Left lung (tissue), 10 donors: ENCODE data around the gene FBXL20. TPM values are rescaled to one million over a fixed set of nuclear protein-coding genes. Genes with fewer than 3 reads are reported as not detected.
"Not testable (repeated sequence)": the region's sequence is repeated elsewhere in the genome, so short reads cannot be mapped to it uniquely, and the experiment has no call there.

Experiments used
- ATAC-seq: fragments of 200-7000 bp; cut with Tn5 transposase; one replicate; pipeline ENCODE4 v1.9.1; 2020; ENCODE audit warnings: moderate library complexity
- DNase-seq, 4 donors: peaks; one replicate each; pipeline ENCODE4 v3.0.0-alpha.2; 2013 to 2020
- H3K27ac ChIP-seq, 2 donors: fragments of 200-600 bp; sonication (generic) in 1 of 2; one replicate each; pipeline versions ENCODE4 v1.5.0 to v1.8.0; 2020 to 2021
- H3K27me3 ChIP-seq, 2 donors: fragments of 200-600 bp; sonication (generic) in 1 of 2; one replicate each; pipeline versions ENCODE4 v1.5.0 to v1.8.0; 2020 to 2021
- H3K36me3 ChIP-seq, 2 donors: fragments of 200-600 bp; sonication (generic) in 1 of 2; one replicate each; pipeline versions ENCODE4 v1.5.0 to v1.8.0; 2020 to 2021
- H3K4me1 ChIP-seq, 2 donors: fragments of 200-600 bp; one replicate each; pipeline ENCODE4 v1.8.0; 2021
- H3K4me3 ChIP-seq, 2 donors: fragments of 200-600 bp; sonication (generic) in 1 of 2; one replicate each; pipeline versions ENCODE4 v1.5.0 to v1.8.0; 2020 to 2021; ENCODE audit warnings: mild to moderate bottlenecking in 1 of 2
- H3K9me3 ChIP-seq, 2 donors: fragments of 200-600 bp; sonication (generic) in 1 of 2; one replicate each; pipeline versions ENCODE4 v1.5.0 to v1.8.0; 2020 to 2021
- CTCF ChIP-seq, 2 donors: fragments of 200-600 bp; sonication (generic) in 1 of 2; IDR thresholded peaks; one replicate each; pipeline versions ENCODE4 v1.5.0 to v1.8.0; 2021; ENCODE audit warnings: antibody characterized with exemption in 2 of 2
- intact Hi-C, 2 donors: fragments of 100-400 bp; cut with DNase I; formaldehyde crosslinking; loops; one replicate each; pipeline versions ENCODE4 v1.11.2 to v1.14.2; 2022
- polyA plus RNA-seq, 6 donors: library from polyadenylated mRNA; unstranded; fragments of 120-200 nt; gene quantifications; one replicate each; pipeline ENCODE4 v1.2.1, GENCODE V29; 2013; ENCODE audit not compliant: insufficient read length in 6 of 6
- total RNA-seq, 2 donors: library from RNA; stranded (reverse); fragmentation: NEBNext Ultra II Directional; extraction: Animal tissue kit (Norgen Biotek cat#: 25700); gene quantifications; one replicate each; pipeline ENCODE4 v1.2.1, GENCODE V29; 2021
- donor health status: DM: no; HTN: yes; CAD: no.
- donor health status: DM: no; HTN: no; CAD: no.

Gene FBXL20
- total and polyA plus RNA-seq, 8 donors = 14.1 to 27.3 (median 18.7) TPM

- no peak for ATAC-seq
- intact Hi-C loops = no loop called here
Observed at GRCh38 chr17:39294060-39294459, 107.4 kb downstream of the FBXL20 start.

GRCh38 chr17:39292546-39292945 is 108.9 kb downstream of the FBXL20 start:
- H3K27me3 ChIP-seq, H3K9me3 ChIP-seq, DNase-seq, H3K4me3 ChIP-seq, H3K27ac ChIP-seq, intact Hi-C loops, H3K4me1 ChIP-seq, ATAC-seq: not testable (repeated sequence)
- H3K36me3 ChIP-seq = peaks cover 0 to 30% of the 10 kb centered on the region in 2 donors

More at GRCh38 chr17:39294060-39294459, 107.4 kb downstream of the FBXL20 start:
- H3K4me3 ChIP-seq = no peak overlapping the region
- no peak for DNase-seq
- TF ChIP-seq CTCF (IDR thresholded peaks at IDR 0.05) = no peak
- peaks cover 0 to 45% of the 10 kb centered on the region in 2 donors for H3K36me3 ChIP-seq
- H3K9me3 ChIP-seq = no peaks in the 10 kb centered on the region
- H3K27me3 ChIP-seq = no peaks in the 10 kb centered on the region
- no peak overlapping the region for H3K27ac ChIP-seq
- H3K4me1 ChIP-seq = no peaks in the 10 kb centered on the region

GRCh38 chr17:39286513-39286912 is 114.9 kb downstream of the FBXL20 start:
- H3K4me1 ChIP-seq, ATAC-seq, H3K36me3 ChIP-seq, H3K4me3 ChIP-seq, H3K27me3 ChIP-seq, intact Hi-C loops, H3K9me3 ChIP-seq, DNase-seq, H3K27ac ChIP-seq: not testable (repeated sequence)

GRCh38 chr17:39284685-39285084 is 116.7 kb downstream of the FBXL20 start:
- no peak for TF ChIP-seq CTCF (IDR thresholded peaks at IDR 0.05)
- no peaks in the 10 kb centered on the region for H3K27me3 ChIP-seq
- DNase-seq (no peak), ATAC-seq (peak; percentile 29)
- no peak overlapping the region for H3K27ac ChIP-seq
- no peak overlapping the region for H3K4me3 ChIP-seq
- peaks cover 0 to 4% of the 10 kb centered on the region in 2 donors for H3K36me3 ChIP-seq
- no peaks in the 10 kb centered on the region for H3K9me3 ChIP-seq
- intact Hi-C loops = no loop called here
- peaks cover 0 to 7% of the 10 kb centered on the region in 2 donors for H3K4me1 ChIP-seq

GRCh38 chr17:39283896-39284295 is 117.5 kb downstream of the FBXL20 start:
- Histone ChIP-seq H3K4me1 (peaks cover 0 to 7% of the 10 kb centered on the region in 2 donors), H3K27ac (peak overlapping the region in 1 of 2 donors; percentile 1), H3K9me3 (no peaks in the 10 kb centered on the region), H3K4me3 (no peak overlapping the region), H3K36me3 (peaks cover 0 to 9% of the 10 kb centered on the region in 2 donors), H3K27me3 (no peaks in the 10 kb centered on the region)
- DNase-seq = no peak
- intact Hi-C loops = no loop called here
- ATAC-seq = peak; percentile 14
- no peak for TF ChIP-seq CTCF (IDR thresholded peaks at IDR 0.05)

- Histone ChIP-seq H3K9me3 (no peaks in the 10 kb centered on the region), H3K4me1 (peaks cover 0 to 7% of the 10 kb centered on the region in 2 donors), H3K27ac (no peak overlapping the region), H3K27me3 (no peaks in the 10 kb centered on the region), H3K4me3 (no peak overlapping the region), H3K36me3 (peaks cover 0 to 11% of the 10 kb centered on the region in 2 donors)
- peak; percentile 47 for ATAC-seq
- intact Hi-C loops = no loop called here
- TF ChIP-seq CTCF (IDR thresholded peaks at IDR 0.05) = no peak
- peak in 1 of 4 donors; percentile 18 for DNase-seq
Observed at GRCh38 chr17:39283098-39283497, 118.3 kb downstream of the FBXL20 start.
